ENCODE measurements around the gene EVL. TPM values are rescaled to one million over a fixed set of nuclear protein-coding genes. Genes with fewer than 3 reads are reported as not detected.
A peak's percentile ranks its signal among the peaks of the same experiment; 100 is the strongest.

Gene EVL
- total RNA-seq, 1 donor from 2014 or later = 157 TPM

GRCh38 chr14:100080206-100080605 lies 15.0 kb downstream of the EVL start:
- peak; percentile 62 for DNase-seq (ENCODE audit: extremely low spot score, unreplicated experiment)
- no peak for TF ChIP-seq CTCF (IDR thresholded peaks at IDR 0.05)
- H3K36me3 Mint-ChIP-seq (ENCODE audit: unreplicated experiment) = peaks cover 3% of the 10 kb centered on the region
- H3K27me3 Mint-ChIP-seq (ENCODE audit: unreplicated experiment) = no peaks in the 10 kb centered on the region
- peak overlapping the region; percentile 56 for H3K4me3 Mint-ChIP-seq (ENCODE audit: unreplicated experiment)
- H3K27ac Mint-ChIP-seq (ENCODE audit: unreplicated experiment) = peak overlapping the region; percentile 93
- H3K9me3 Mint-ChIP-seq (ENCODE audit: unreplicated experiment) = no peaks in the 10 kb centered on the region
- peaks cover 66% of the 10 kb centered on the region for H3K4me1 Mint-ChIP-seq (ENCODE audit: unreplicated experiment)

- TF ChIP-seq CTCF (IDR thresholded peaks at IDR 0.05) = no peak
- Mint-ChIP-seq H3K27me3 (ENCODE audit: unreplicated experiment) (no peaks in the 10 kb centered on the region), H3K27ac (ENCODE audit: unreplicated experiment) (peak overlapping the region; percentile 56), H3K9me3 (ENCODE audit: unreplicated experiment) (no peaks in the 10 kb centered on the region), H3K4me3 (ENCODE audit: unreplicated experiment) (no peak overlapping the region), H3K4me1 (ENCODE audit: unreplicated experiment) (peaks cover 47% of the 10 kb centered on the region), H3K36me3 (ENCODE audit: unreplicated experiment) (peaks cover 15% of the 10 kb centered on the region)
- peak; percentile 30 for DNase-seq (ENCODE audit: extremely low spot score, unreplicated experiment)
These were observed 16.9 kb downstream of the EVL start for GRCh38 chr14:100081997-100082625.

GRCh38 chr14:100082723-100083122 lies 17.5 kb downstream of the EVL start:
- no peak for TF ChIP-seq CTCF (IDR thresholded peaks at IDR 0.05)
- H3K4me1 Mint-ChIP-seq (ENCODE audit: unreplicated experiment) = peaks cover 44% of the 10 kb centered on the region
- H3K27ac Mint-ChIP-seq (ENCODE audit: unreplicated experiment) = peak overlapping the region; percentile 56
- DNase-seq (ENCODE audit: extremely low spot score, unreplicated experiment) = peak; percentile 64
- peaks cover 19% of the 10 kb centered on the region for H3K36me3 Mint-ChIP-seq (ENCODE audit: unreplicated experiment)
- no peak overlapping the region for H3K4me3 Mint-ChIP-seq (ENCODE audit: unreplicated experiment)
- no peaks in the 10 kb centered on the region for H3K27me3 Mint-ChIP-seq (ENCODE audit: unreplicated experiment)
- H3K9me3 Mint-ChIP-seq (ENCODE audit: unreplicated experiment) = no peaks in the 10 kb centered on the region

GRCh38 chr14:100083706-100084105 lies 18.5 kb downstream of the EVL start:
- H3K36me3 Mint-ChIP-seq (ENCODE audit: unreplicated experiment) = peaks cover 27% of the 10 kb centered on the region
- DNase-seq (ENCODE audit: extremely low spot score, unreplicated experiment) = no peak
- TF ChIP-seq CTCF (IDR thresholded peaks at IDR 0.05) = no peak
- H3K4me1 Mint-ChIP-seq (ENCODE audit: unreplicated experiment) = peaks cover 34% of the 10 kb centered on the region
- no peaks in the 10 kb centered on the region for H3K27me3 Mint-ChIP-seq (ENCODE audit: unreplicated experiment)
- H3K4me3 Mint-ChIP-seq (ENCODE audit: unreplicated experiment) = no peak overlapping the region
- no peak overlapping the region for H3K27ac Mint-ChIP-seq (ENCODE audit: unreplicated experiment)
- no peaks in the 10 kb centered on the region for H3K9me3 Mint-ChIP-seq (ENCODE audit: unreplicated experiment)

GRCh38 chr14:100084591-100084990 lies 19.4 kb downstream of the EVL start:
- Mint-ChIP-seq H3K9me3 (ENCODE audit: unreplicated experiment) (no peaks in the 10 kb centered on the region), H3K4me3 (ENCODE audit: unreplicated experiment) (no peak overlapping the region), H3K27me3 (ENCODE audit: unreplicated experiment) (no peaks in the 10 kb centered on the region), H3K36me3 (ENCODE audit: unreplicated experiment) (peaks cover 30% of the 10 kb centered on the region), H3K4me1 (ENCODE audit: unreplicated experiment) (peaks cover 26% of the 10 kb centered on the region), H3K27ac (ENCODE audit: unreplicated experiment) (no peak overlapping the region)
- TF ChIP-seq CTCF (IDR thresholded peaks at IDR 0.05) = no peak
- peak; percentile 34 for DNase-seq (ENCODE audit: extremely low spot score, unreplicated experiment)

All from osteocyte (in vitro differentiated cells).